Neural cell (in vitro differentiated cells): ENCODE results near the gene CLTC.

ENCODE experiments used
- EP300 ChIP-seq: fragments of 450-650 bp; conservative IDR thresholded peaks from 2 replicates; pipeline ENCODE4 v1.6.1; 2014; ENCODE audit warnings: antibody characterized with exemption, mild to moderate bottlenecking, moderate library complexity; ENCODE audit not compliant: poor library complexity, severe bottlenecking
- EZH2 ChIP-seq: fragments of 200-600, 300-800 bp; shearing (Covaris generic), sonication (generic); IDR thresholded peaks from 2 replicates; pipeline ENCODE4 v1.6.1; 2014; ENCODE audit warnings: antibody characterized with exemption, low read length, borderline replicate concordance, mild to moderate bottlenecking; ENCODE audit not compliant: insufficient read depth, poor library complexity, severe bottlenecking
- MXI1 ChIP-seq: fragments of 450-650 bp; conservative IDR thresholded peaks from 2 replicates; pipeline ENCODE4 v1.6.1; 2014; ENCODE audit warnings: antibody characterized with exemption, mild to moderate bottlenecking; ENCODE audit not compliant: poor library complexity, severe bottlenecking
- POLR2AphosphoS5 ChIP-seq: IDR thresholded peaks from 2 replicates; pipeline ENCODE4 v1.6.1; 2012
- RAD21 ChIP-seq: fragments of 450-650 bp; conservative IDR thresholded peaks from 2 replicates; pipeline ENCODE4 v1.6.1; 2014; ENCODE audit warnings: antibody characterized with exemption, mild to moderate bottlenecking, moderate library complexity
- TAF1 ChIP-seq: IDR thresholded peaks from 2 replicates; pipeline ENCODE4 v1.6.1; 2012; ENCODE audit warnings: low read depth
- TF ChIP-seq, protein P1 (sequence below): fragments of 450-650 bp; IDR thresholded peaks from 2 replicates; pipeline ENCODE4 v1.5.1; 2014; ENCODE audit warnings: antibody characterized with exemption, mild to moderate bottlenecking, moderate library complexity; ENCODE audit not compliant: poor library complexity, severe bottlenecking
- TF ChIP-seq, protein P2 (sequence below): IDR thresholded peaks from 2 replicates; pipeline ENCODE4 v1.6.1; 2012; ENCODE audit warnings: borderline replicate concordance

DNA sequence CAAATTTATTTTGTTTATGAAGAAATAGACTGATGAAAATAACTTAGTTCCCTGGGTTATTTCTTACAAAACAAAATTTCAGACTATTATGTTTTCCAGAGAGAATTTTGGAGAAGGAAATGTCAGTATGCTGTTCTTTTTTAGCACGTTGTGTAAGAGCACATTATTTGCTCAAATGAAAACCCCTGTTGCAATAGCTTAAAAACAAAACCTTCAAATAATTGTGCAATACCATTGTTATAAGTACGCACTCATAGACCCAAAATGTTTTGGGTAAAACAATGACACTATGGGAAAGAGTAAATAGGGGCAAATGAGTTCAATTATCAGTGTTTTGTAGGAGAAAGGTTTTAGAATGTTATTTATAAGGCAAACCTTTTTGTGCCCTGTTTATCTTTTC is 106.0 kb downstream of the CLTC start:
- TF ChIP-seq EZH2 (no peak), POLR2AphosphoS5 (no peak), RAD21 (no peak), EP300 (no peak), TAF1 (no peak), MXI1 (no peak)
- TF ChIP-seq, protein P1, sequence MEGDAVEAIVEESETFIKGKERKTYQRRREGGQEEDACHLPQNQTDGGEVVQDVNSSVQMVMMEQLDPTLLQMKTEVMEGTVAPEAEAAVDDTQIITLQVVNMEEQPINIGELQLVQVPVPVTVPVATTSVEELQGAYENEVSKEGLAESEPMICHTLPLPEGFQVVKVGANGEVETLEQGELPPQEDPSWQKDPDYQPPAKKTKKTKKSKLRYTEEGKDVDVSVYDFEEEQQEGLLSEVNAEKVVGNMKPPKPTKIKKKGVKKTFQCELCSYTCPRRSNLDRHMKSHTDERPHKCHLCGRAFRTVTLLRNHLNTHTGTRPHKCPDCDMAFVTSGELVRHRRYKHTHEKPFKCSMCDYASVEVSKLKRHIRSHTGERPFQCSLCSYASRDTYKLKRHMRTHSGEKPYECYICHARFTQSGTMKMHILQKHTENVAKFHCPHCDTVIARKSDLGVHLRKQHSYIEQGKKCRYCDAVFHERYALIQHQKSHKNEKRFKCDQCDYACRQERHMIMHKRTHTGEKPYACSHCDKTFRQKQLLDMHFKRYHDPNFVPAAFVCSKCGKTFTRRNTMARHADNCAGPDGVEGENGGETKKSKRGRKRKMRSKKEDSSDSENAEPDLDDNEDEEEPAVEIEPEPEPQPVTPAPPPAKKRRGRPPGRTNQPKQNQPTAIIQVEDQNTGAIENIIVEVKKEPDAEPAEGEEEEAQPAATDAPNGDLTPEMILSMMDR: no peak
- TF ChIP-seq, protein P2, sequence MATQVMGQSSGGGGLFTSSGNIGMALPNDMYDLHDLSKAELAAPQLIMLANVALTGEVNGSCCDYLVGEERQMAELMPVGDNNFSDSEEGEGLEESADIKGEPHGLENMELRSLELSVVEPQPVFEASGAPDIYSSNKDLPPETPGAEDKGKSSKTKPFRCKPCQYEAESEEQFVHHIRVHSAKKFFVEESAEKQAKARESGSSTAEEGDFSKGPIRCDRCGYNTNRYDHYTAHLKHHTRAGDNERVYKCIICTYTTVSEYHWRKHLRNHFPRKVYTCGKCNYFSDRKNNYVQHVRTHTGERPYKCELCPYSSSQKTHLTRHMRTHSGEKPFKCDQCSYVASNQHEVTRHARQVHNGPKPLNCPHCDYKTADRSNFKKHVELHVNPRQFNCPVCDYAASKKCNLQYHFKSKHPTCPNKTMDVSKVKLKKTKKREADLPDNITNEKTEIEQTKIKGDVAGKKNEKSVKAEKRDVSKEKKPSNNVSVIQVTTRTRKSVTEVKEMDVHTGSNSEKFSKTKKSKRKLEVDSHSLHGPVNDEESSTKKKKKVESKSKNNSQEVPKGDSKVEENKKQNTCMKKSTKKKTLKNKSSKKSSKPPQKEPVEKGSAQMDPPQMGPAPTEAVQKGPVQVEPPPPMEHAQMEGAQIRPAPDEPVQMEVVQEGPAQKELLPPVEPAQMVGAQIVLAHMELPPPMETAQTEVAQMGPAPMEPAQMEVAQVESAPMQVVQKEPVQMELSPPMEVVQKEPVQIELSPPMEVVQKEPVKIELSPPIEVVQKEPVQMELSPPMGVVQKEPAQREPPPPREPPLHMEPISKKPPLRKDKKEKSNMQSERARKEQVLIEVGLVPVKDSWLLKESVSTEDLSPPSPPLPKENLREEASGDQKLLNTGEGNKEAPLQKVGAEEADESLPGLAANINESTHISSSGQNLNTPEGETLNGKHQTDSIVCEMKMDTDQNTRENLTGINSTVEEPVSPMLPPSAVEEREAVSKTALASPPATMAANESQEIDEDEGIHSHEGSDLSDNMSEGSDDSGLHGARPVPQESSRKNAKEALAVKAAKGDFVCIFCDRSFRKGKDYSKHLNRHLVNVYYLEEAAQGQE: no peak
